ENCODE results near the gene MEI4. TPM values are rescaled to one million over a fixed set of nuclear protein-coding genes. Genes with fewer than 3 reads are reported as not detected.

MEI4 gene
- total and polyA plus RNA-seq, 2 of the 4 experiments (the other 2 are of a cell fraction): not detected

- Histone ChIP-seq H2AK5ac (ENCODE audit: low read depth, low read length) (no peak overlapping the region), H2AK9ac (replicated peaks; ENCODE audit: low read depth, low read length, poor library complexity) (no peak overlapping the region), H3K4me3 (ENCODE audit: insufficient read depth, low read depth, low read length) (no peak overlapping the region), H4K91ac (ENCODE audit: insufficient read depth, low read depth, low read length) (no peak overlapping the region), H3K56ac (ENCODE audit: extremely low read depth, insufficient read depth, low read length) (no peak overlapping the region), H3K14ac (replicated peaks; ENCODE audit: low read depth, low read length) (no peak overlapping the region), H3K18ac (ENCODE audit: low read depth, low read length) (no peak overlapping the region), H3K23ac (ENCODE audit: low read depth, low read length) (no peak overlapping the region), H3K4me2 (ENCODE audit: low read depth, low read length) (no peak overlapping the region), H4K20me1 (ENCODE audit: insufficient read depth, low read length) (no peaks in the 10 kb centered on the region), H2BK120ac (ENCODE audit: low read depth, low read length) (no peak overlapping the region), H2AFZ (replicated peaks; ENCODE audit: low read length, poor library complexity) (no peak overlapping the region), H2BK20ac (ENCODE audit: low read depth, low read length) (no peak overlapping the region), H3K4me1 (ENCODE audit: control insufficient read depth, insufficient read depth, low read length) (no peaks in the 10 kb centered on the region), H3K9ac (ENCODE audit: low read depth, low read length) (no peak overlapping the region), H3K36me3 (ENCODE audit: control insufficient read depth, insufficient read depth, low read length) (no peaks in the 10 kb centered on the region), H4K8ac (ENCODE audit: low read depth in 2 of 2, low read length in 2 of 2) (no peak overlapping the region), H3K27me3 (ENCODE audit: control insufficient read depth, insufficient read depth, low read length) (no peaks in the 10 kb centered on the region), H3K9me3 (ENCODE audit: control insufficient read depth, insufficient read depth, low read length) (peaks cover 4% of the 10 kb centered on the region; the same call in 1 of the 2 replicates), H4K5ac (ENCODE audit: low read depth, low read length) (no peak overlapping the region), H3K27ac (ENCODE audit: insufficient read depth, low read length) (no peak overlapping the region), H3K4ac (ENCODE audit: low read depth, low read length) (no peak overlapping the region), H3K79me1 (ENCODE audit: low read depth in 1 of 2, low read length in 2 of 2) (no peaks in the 10 kb centered on the region), H2BK5ac (ENCODE audit: low read depth, low read length, poor library complexity, severe bottlenecking) (no peak overlapping the region), H3K9me1 (ENCODE audit: insufficient read depth, low read length) (no peaks in the 10 kb centered on the region), H2BK15ac (ENCODE audit: low read depth, low read length) (no peak overlapping the region)
- DNase-seq (no peak), ATAC-seq (ENCODE audit: low read depth) (no peak)
- no peak for TF ChIP-seq MAZ (IDR thresholded peaks at IDR 0.05; ENCODE audit: borderline replicate concordance, low read depth, low read length)
- TF ChIP-seq RAD21 (IDR thresholded peaks at IDR 0.05; ENCODE audit: low read length): no peak
- TF ChIP-seq CEBPB (IDR thresholded peaks at IDR 0.05; ENCODE audit: low read depth, low read length): no peak
- no peak for TF ChIP-seq RCOR1 (IDR thresholded peaks at IDR 0.05; ENCODE audit: insufficient replicate concordance, low read length)
- TF ChIP-seq MXI1 (IDR thresholded peaks at IDR 0.05; ENCODE audit: borderline replicate concordance, low read depth, low read length): no peak
- TF ChIP-seq ELK1 (IDR thresholded peaks at IDR 0.05; ENCODE audit: borderline replicate concordance, low read depth, low read length): no peak
- no peak for TF ChIP-seq POLR2A (IDR thresholded peaks at IDR 0.05; ENCODE audit: low read depth, low read length)
- TF ChIP-seq USF2 (IDR thresholded peaks at IDR 0.05; ENCODE audit: low read depth, low read length): no peak
- no peak for TF ChIP-seq CTCF (conservative IDR thresholded peaks at IDR 0.05; ENCODE audit: low read depth, low read length)
- TF ChIP-seq BHLHE40 (IDR thresholded peaks at IDR 0.05; ENCODE audit: low read depth, low read length): no peak
- no peak for TF ChIP-seq RFX5 (IDR thresholded peaks at IDR 0.05; ENCODE audit: low read depth, low read length)
- no peak for TF ChIP-seq SMC3 (IDR thresholded peaks at IDR 0.05; ENCODE audit: low read depth, low read length)
- no peak for TF ChIP-seq CHD1 (IDR thresholded peaks at IDR 0.05; ENCODE audit: low read depth, low read length)
- no peak for TF ChIP-seq FOS (IDR thresholded peaks at IDR 0.05; ENCODE audit: low read depth, low read length)
- TF ChIP-seq MAFK (IDR thresholded peaks at IDR 0.05; ENCODE audit: low read depth, low read length): no peak
- no peak for TF ChIP-seq NFE2L2 (IDR thresholded peaks at IDR 0.05; ENCODE audit: low read depth, low read length)
- CTCF ChIA-PET: no interaction called here
- BruUV-seq (replicated peaks): no TSS peak
- in situ Hi-C loops (cut with MboI; ENCODE audit: low sequenced_read_pairs): no loop called here
- intact Hi-C loops (cut with micrococcal nuclease): no loop called here
- dilution Hi-C loops (cut with HindIII; ENCODE audit: low sequenced_read_pairs, unreplicated experiment): no loop called here
- POLR2A ChIA-PET (ENCODE audit: unreplicated experiment): no interaction called here
These were observed 278.1 kb downstream of the MEI4 start for GRCh38 chr6:77930952-77931351.
